ENCODE data around the gene CD248.

The CD248 gene

GRCh38 chr11:66340596-66341501 lies 24.0 kb upstream of the CD248 start:
- Histone ChIP-seq H2AFZ (ENCODE audit: low read depth, low read length) (no peak overlapping the region), H3K27ac (ENCODE audit: low read length) (no peak overlapping the region), H3K36me3 (ENCODE audit: insufficient read depth, low read length) (peaks cover 63% of the 10 kb centered on the region), H3K4me2 (ENCODE audit: insufficient read depth, low read length) (no peak overlapping the region), H3K4me3 (ENCODE audit: low read depth in 1 of 2, low read length in 2 of 2) (no peak overlapping the region), H3K27me3 (ENCODE audit: insufficient read depth, low read length, poor library complexity) (no peaks in the 10 kb centered on the region), H3K9me3 (ENCODE audit: insufficient read depth, low read length, severe bottlenecking) (no peaks in the 10 kb centered on the region), H3K79me2 (ENCODE audit: insufficient read depth, low read length) (peaks cover 29% of the 10 kb centered on the region), H3K9ac (ENCODE audit: low read depth, low read length) (no peak overlapping the region), H3K4me1 (ENCODE audit: insufficient read depth, low read length) (peaks cover 27% of the 10 kb centered on the region), H4K20me1 (ENCODE audit: insufficient read depth, low read length) (peaks cover 15% of the 10 kb centered on the region)
- ATAC-seq (ENCODE audit: insufficient read depth, low read depth) = no peak
- TF ChIP-seq EZH2 (IDR thresholded peaks at IDR 0.05; ENCODE audit: borderline replicate concordance, low read depth, low read length, severe bottlenecking) = no peak
- TF ChIP-seq CTCF (IDR thresholded peaks at IDR 0.05; ENCODE audit: borderline replicate concordance, extremely low read depth, low read length, poor library complexity, severe bottlenecking) = no peak
- DNase-seq = no peak

GRCh38 chr11:66339686-66340483 lies 23.0 kb upstream of the CD248 start:
- Histone ChIP-seq H3K79me2 (ENCODE audit: insufficient read depth, low read length) (peaks cover 23% of the 10 kb centered on the region), H3K4me2 (ENCODE audit: insufficient read depth, low read length) (no peak overlapping the region), H3K4me3 (ENCODE audit: low read depth in 1 of 2, low read length in 2 of 2) (no peak overlapping the region), H3K9ac (ENCODE audit: low read depth, low read length) (no peak overlapping the region), H2AFZ (ENCODE audit: low read depth, low read length) (no peak overlapping the region), H3K27ac (ENCODE audit: low read length) (no peak overlapping the region), H3K27me3 (ENCODE audit: insufficient read depth, low read length, poor library complexity) (no peaks in the 10 kb centered on the region), H3K9me3 (ENCODE audit: insufficient read depth, low read length, severe bottlenecking) (no peaks in the 10 kb centered on the region), H3K36me3 (ENCODE audit: insufficient read depth, low read length) (peaks cover 63% of the 10 kb centered on the region), H3K4me1 (ENCODE audit: insufficient read depth, low read length) (peaks cover 19% of the 10 kb centered on the region), H4K20me1 (ENCODE audit: insufficient read depth, low read length) (peaks cover 15% of the 10 kb centered on the region)
- TF ChIP-seq CTCF (IDR thresholded peaks at IDR 0.05; ENCODE audit: borderline replicate concordance, extremely low read depth, low read length, poor library complexity, severe bottlenecking) (no peak), EZH2 (IDR thresholded peaks at IDR 0.05; ENCODE audit: borderline replicate concordance, low read depth, low read length, severe bottlenecking) (no peak)
- DNase-seq (no peak), ATAC-seq (ENCODE audit: insufficient read depth, low read depth) (no peak)

- ATAC-seq (ENCODE audit: insufficient read depth, low read depth) (no peak), DNase-seq (no peak)
- TF ChIP-seq CTCF (IDR thresholded peaks at IDR 0.05; ENCODE audit: borderline replicate concordance, extremely low read depth, low read length, poor library complexity, severe bottlenecking) = no peak
- TF ChIP-seq EZH2 (IDR thresholded peaks at IDR 0.05; ENCODE audit: borderline replicate concordance, low read depth, low read length, severe bottlenecking) = no peak
- no peak overlapping the region for H3K9ac ChIP-seq (ENCODE audit: low read depth, low read length)
- H3K4me3 ChIP-seq (ENCODE audit: low read depth in 1 of 2, low read length in 2 of 2) = no peak overlapping the region
- peaks cover 15% of the 10 kb centered on the region for H3K4me1 ChIP-seq (ENCODE audit: insufficient read depth, low read length)
- H3K36me3 ChIP-seq (ENCODE audit: insufficient read depth, low read length) = peaks cover 63% of the 10 kb centered on the region
- no peak overlapping the region for H3K27ac ChIP-seq (ENCODE audit: low read length)
- no peak overlapping the region for H2AFZ ChIP-seq (ENCODE audit: low read depth, low read length)
- peaks cover 16% of the 10 kb centered on the region for H3K79me2 ChIP-seq (ENCODE audit: insufficient read depth, low read length)
- H4K20me1 ChIP-seq (ENCODE audit: insufficient read depth, low read length) = peaks cover 11% of the 10 kb centered on the region
- H3K9me3 ChIP-seq (ENCODE audit: insufficient read depth, low read length, severe bottlenecking) = no peaks in the 10 kb centered on the region
- no peak overlapping the region for H3K4me2 ChIP-seq (ENCODE audit: insufficient read depth, low read length)
- no peaks in the 10 kb centered on the region for H3K27me3 ChIP-seq (ENCODE audit: insufficient read depth, low read length, poor library complexity)
These were observed 22.4 kb upstream of the CD248 start for GRCh38 chr11:66339162-66339675.

Data from DND-41 (cell line).